IMR-90 (cell line): ENCODE data around the gene CLDN34. TPM values are rescaled to one million over a fixed set of nuclear protein-coding genes. Genes with fewer than 3 reads are reported as not detected.

Source experiments
- ATAC-seq: fragments of 200-7000 bp; cut with Tn5 transposase; 2 replicates; pipeline ENCODE4 v1.9.1; 2020; ENCODE audit warnings: low read depth, mild to moderate bottlenecking, moderate library complexity
- BruUV-seq: library from RNA; stranded (reverse); fragments of 400-500 nt; replicated peaks from 2 replicates; lab custom pipeline; 2021; lab: Mats Ljungman, UMichigan
- CTCF ChIA-PET: fragments of 300-600 bp; formaldehyde crosslinking; extraction: SDS; loops from one replicate; lab custom pipeline; 2021; ENCODE audit warnings: antibody characterized with exemption; lab: Yijun Ruan, JAX
- POLR2A ChIA-PET: fragments of 300-600 bp; sonication (Branson Sonifier 250); formaldehyde crosslinking; loops from one replicate; lab custom pipeline; 2022; ENCODE audit warnings: antibody characterized with exemption; ENCODE audit not compliant: unreplicated experiment; lab: Charles Lee
- DNase-seq: peaks from one replicate; pipeline ENCODE4 v3.0.0; 2013
- H2AFZ ChIP-seq: replicated peaks from 2 replicates; pipeline ENCODE3; 2013; ENCODE audit warnings: low read length, mild to moderate bottlenecking; ENCODE audit not compliant: poor library complexity
- H2AK5ac ChIP-seq: 2 replicates; pipeline ENCODE4 v1.6.1; 2013; ENCODE audit warnings: low read depth, low read length, inconsistent platforms
- H2AK9ac ChIP-seq: replicated peaks from 2 replicates; pipeline ENCODE3; 2013; ENCODE audit warnings: mild to moderate bottlenecking, low read depth, low read length, moderate library complexity; ENCODE audit not compliant: poor library complexity
- H2BK120ac ChIP-seq: 2 replicates; pipeline ENCODE4 v1.6.1; 2013; ENCODE audit warnings: low read depth, low read length, inconsistent platforms
- H2BK15ac ChIP-seq: 3 replicates; pipeline ENCODE4 v1.6.1; 2013; ENCODE audit warnings: low read depth, low read length, inconsistent platforms
- H2BK20ac ChIP-seq: 2 replicates; pipeline ENCODE4 v1.6.1; 2013; ENCODE audit warnings: low read depth, mild to moderate bottlenecking, inconsistent platforms, low read length, moderate library complexity
- H2BK5ac ChIP-seq: 2 replicates; pipeline ENCODE4 v1.6.1; 2013; ENCODE audit warnings: mild to moderate bottlenecking, low read depth, low read length, inconsistent platforms; ENCODE audit not compliant: poor library complexity, severe bottlenecking
- H3K14ac ChIP-seq: replicated peaks from 2 replicates; pipeline ENCODE4 v1.6.1; 2013; ENCODE audit warnings: low read depth, low read length, inconsistent platforms
- H3K18ac ChIP-seq: 2 replicates; pipeline ENCODE4 v1.6.1; 2013; ENCODE audit warnings: low read depth, low read length, control low read depth
- H3K23ac ChIP-seq: 2 replicates; pipeline ENCODE4 v1.6.1; 2013; ENCODE audit warnings: low read depth, low read length, inconsistent platforms
- H3K27ac ChIP-seq: 2 replicates; pipeline ENCODE4 v1.5.1; 2013; ENCODE audit warnings: mild to moderate bottlenecking, control low read depth, low read length; ENCODE audit not compliant: insufficient read depth
- H3K27me3 ChIP-seq: 2 replicates; pipeline ENCODE4 v1.6.1; 2013; ENCODE audit warnings: low read length; ENCODE audit not compliant: control insufficient read depth, insufficient read depth
- H3K36me3 ChIP-seq: 2 replicates; pipeline ENCODE4 v1.6.1; 2013; ENCODE audit warnings: low read length, mixed read lengths; ENCODE audit not compliant: control insufficient read depth, insufficient read depth
- H3K4ac ChIP-seq: 2 replicates; pipeline ENCODE4 v1.6.1; 2013; ENCODE audit warnings: low read depth, low read length, inconsistent platforms
- H3K4me1 ChIP-seq: 2 replicates; pipeline ENCODE4 v1.6.1; 2013; ENCODE audit warnings: low read length, mixed read lengths; ENCODE audit not compliant: control insufficient read depth, insufficient read depth
- H3K4me2 ChIP-seq: 2 replicates; pipeline ENCODE4 v1.6.1; 2013; ENCODE audit warnings: low read depth, mild to moderate bottlenecking, control low read depth, low read length, moderate library complexity
- H3K4me3 ChIP-seq: 2 replicates; pipeline ENCODE4 v1.5.1; 2013; ENCODE audit warnings: low read depth, mild to moderate bottlenecking, control low read depth, low read length, moderate library complexity; ENCODE audit not compliant: insufficient read depth
- H3K56ac ChIP-seq: 2 replicates; pipeline ENCODE4 v1.6.1; 2013; ENCODE audit warnings: low read length, inconsistent platforms; ENCODE audit not compliant: insufficient read depth; ENCODE audit errors: extremely low read depth
- H3K79me1 ChIP-seq, 2 experiments: 2 replicates each; pipeline ENCODE4 v1.6.1; 2013; ENCODE audit warnings: low read length in 2 of 2, inconsistent platforms in 1 of 2, low read depth in 1 of 2
- H3K9ac ChIP-seq: 2 replicates; pipeline ENCODE4 v1.6.1; 2013; ENCODE audit warnings: low read depth, low read length, control low read depth
- H3K9me1 ChIP-seq: 2 replicates; pipeline ENCODE4 v1.6.1; 2013; ENCODE audit warnings: low read length, inconsistent platforms; ENCODE audit not compliant: insufficient read depth
- H3K9me3 ChIP-seq: 2 replicates; pipeline ENCODE4 v1.6.1; 2013; ENCODE audit warnings: low read length; ENCODE audit not compliant: control insufficient read depth, insufficient read depth
- H4K20me1 ChIP-seq: 2 replicates; pipeline ENCODE4 v1.6.1; 2013; ENCODE audit warnings: low read length, inconsistent platforms; ENCODE audit not compliant: insufficient read depth
- H4K5ac ChIP-seq: 2 replicates; pipeline ENCODE4 v1.6.1; 2013; ENCODE audit warnings: mild to moderate bottlenecking, low read depth, low read length, control low read depth
- H4K8ac ChIP-seq, 2 experiments: 2 replicates each; pipeline ENCODE4 v1.6.1; 2013; ENCODE audit warnings: low read depth in 2 of 2, low read length in 2 of 2, control low read depth in 1 of 2, inconsistent platforms in 1 of 2
- H4K91ac ChIP-seq: 2 replicates; pipeline ENCODE4 v1.6.1; 2013; ENCODE audit warnings: low read depth, low read length, inconsistent platforms; ENCODE audit not compliant: insufficient read depth
- CHD1 ChIP-seq: IDR thresholded peaks from 2 replicates; pipeline ENCODE4 v1.6.1; 2012; ENCODE audit warnings: low read depth, low read length, improper control_type of control experiment
- POLR2A ChIP-seq: IDR thresholded peaks from 2 replicates; pipeline ENCODE4 v1.6.1; 2012; ENCODE audit warnings: mild to moderate bottlenecking, low read depth, low read length
- RFX5 ChIP-seq: IDR thresholded peaks from 2 replicates; pipeline ENCODE4 v1.8.0; 2012; ENCODE audit warnings: low read depth, mild to moderate bottlenecking, low read length, moderate library complexity
- WGBS, 2 experiments: methylation state at CpG; one replicate each; pipeline versions ENCODE4 v1.1.5 to v1.1.7; 2013; ENCODE audit warnings: missing lambda C conversion rate in 2 of 2; ENCODE audit not compliant: insufficient read length in 1 of 2; ENCODE audit errors: extremely low coverage in 2 of 2; 5-methylcytosine and 5-hydroxymethylcytosine counted together
- dilution Hi-C: fragments of 300-500 bp; cut with HindIII; formaldehyde crosslinking; loops from one replicate; pipeline ENCODE4 v1.14.3; 2018; ENCODE audit warnings: low sequenced_read_pairs; ENCODE audit not compliant: unreplicated experiment
- in situ Hi-C: fragments of 300-500 bp; cut with MboI; formaldehyde crosslinking; loops from 3 replicates; pipeline ENCODE4 v1.14.3; 2019; ENCODE audit warnings: low sequenced_read_pairs, inconsistent platforms, mixed read lengths
- intact Hi-C: fragments of 100-400 bp; cut with micrococcal nuclease; formaldehyde crosslinking; loops from 2 replicates; pipeline ENCODE4 v1.10.0; 2022
- polyA plus RNA-seq, 3 experiments: library from polyadenylated mRNA; depleted of rRNA; stranded (reverse); fragments of >200 nt; gene quantifications; 2 replicates each; pipeline ENCODE4 v1.2.3, GENCODE V29; 2012; ENCODE audit warnings: low replicate concordance in 1 of 3
- total RNA-seq: library from RNA; depleted of rRNA; stranded (reverse); fragments of >200 nt; gene quantifications from 2 replicates; pipeline ENCODE4 v1.2.3, GENCODE V29; 2012
- TF ChIP-seq, protein P1 (sequence below): conservative IDR thresholded peaks from 2 replicates; pipeline ENCODE4 v1.5.1; 2012; ENCODE audit warnings: mild to moderate bottlenecking, low read depth, low read length, improper control_type of control experiment

CLDN34 gene
- total and polyA plus RNA-seq, 2 of the 4 experiments (the other 2 are of a cell fraction), result 0.14 TPM; not detected in 1

GRCh38 chrX:10015723-10016518, 48.8 kb downstream of the CLDN34 start:
- 0 out of 2 replicates have a peak overlapping the region, but pooled peaks have one; percentile 17 for H3K56ac ChIP-seq
- peak overlapping the region; percentile 16; the same call in 1 of the 2 replicates for H3K18ac ChIP-seq
- dilution Hi-C loops (no loop called here), in situ Hi-C loops (no loop called here), intact Hi-C loops (loop anchor here (2.0 to 5.0 kb wide), 2 partner anchors 67 to 101 kb away; no protein-coding TSS in a partner anchor)
- POLR2A ChIA-PET, result no interaction called here
- H4K20me1 ChIP-seq, result no peaks in the 10 kb centered on the region
- H3K27ac ChIP-seq, result peak overlapping the region; percentile 82
- no peaks in the 10 kb centered on the region for H3K27me3 ChIP-seq
- no peaks in the 10 kb centered on the region for H3K9me3 ChIP-seq
- H3K23ac ChIP-seq, result 0 out of 2 replicates have a peak overlapping the region, but pooled peaks have one; percentile 29
- 37% methylated on average over 32 of the region's 87 CpGs; no CpG with 5 or more reads in 1 of the 2 experiments for WGBS, 2 experiments
- TF ChIP-seq, protein P1, sequence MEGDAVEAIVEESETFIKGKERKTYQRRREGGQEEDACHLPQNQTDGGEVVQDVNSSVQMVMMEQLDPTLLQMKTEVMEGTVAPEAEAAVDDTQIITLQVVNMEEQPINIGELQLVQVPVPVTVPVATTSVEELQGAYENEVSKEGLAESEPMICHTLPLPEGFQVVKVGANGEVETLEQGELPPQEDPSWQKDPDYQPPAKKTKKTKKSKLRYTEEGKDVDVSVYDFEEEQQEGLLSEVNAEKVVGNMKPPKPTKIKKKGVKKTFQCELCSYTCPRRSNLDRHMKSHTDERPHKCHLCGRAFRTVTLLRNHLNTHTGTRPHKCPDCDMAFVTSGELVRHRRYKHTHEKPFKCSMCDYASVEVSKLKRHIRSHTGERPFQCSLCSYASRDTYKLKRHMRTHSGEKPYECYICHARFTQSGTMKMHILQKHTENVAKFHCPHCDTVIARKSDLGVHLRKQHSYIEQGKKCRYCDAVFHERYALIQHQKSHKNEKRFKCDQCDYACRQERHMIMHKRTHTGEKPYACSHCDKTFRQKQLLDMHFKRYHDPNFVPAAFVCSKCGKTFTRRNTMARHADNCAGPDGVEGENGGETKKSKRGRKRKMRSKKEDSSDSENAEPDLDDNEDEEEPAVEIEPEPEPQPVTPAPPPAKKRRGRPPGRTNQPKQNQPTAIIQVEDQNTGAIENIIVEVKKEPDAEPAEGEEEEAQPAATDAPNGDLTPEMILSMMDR, result 0 out of 2 replicates have a peak, but pooled peaks have one; percentile 9
- peak; percentile 76 for TF ChIP-seq POLR2A
- no peak for TF ChIP-seq RFX5
- TF ChIP-seq CHD1, result peak; percentile 60; the same call in 1 of the 2 replicates
- no peak overlapping the region for H2BK20ac ChIP-seq
- peaks cover 0 to 10% of the 10 kb centered on the region in 2 experiments; a peak in 2 of 4 replicates for H3K79me1 ChIP-seq
- peak overlapping the region; percentile 24; the same call in 1 of the 2 replicates for H4K91ac ChIP-seq
- no peak overlapping the region for H2AK5ac ChIP-seq
- BruUV-seq, result no TSS peak
- H3K4me2 ChIP-seq, result peak overlapping the region; percentile 88
- no peak overlapping the region for H2BK15ac ChIP-seq
- peak; percentile 7 for ATAC-seq
- H3K4me1 ChIP-seq, result peaks cover 4% of the 10 kb centered on the region
- no peak overlapping the region; the same call in 1 of the 2 replicates for H4K5ac ChIP-seq
- H3K4me3 ChIP-seq, result peak overlapping the region; percentile 74
- no peak overlapping the region for H2BK120ac ChIP-seq
- peak; percentile 35 for DNase-seq
- no peak overlapping the region; a peak in 1 of 4 replicates for H4K8ac ChIP-seq
- H2AK9ac ChIP-seq, result peak overlapping the region; percentile 77
- peak overlapping the region; percentile 28 for H2BK5ac ChIP-seq
- H2AFZ ChIP-seq, result peak overlapping the region; percentile 68
- 0 out of 2 replicates have a peak overlapping the region, but pooled peaks have one; percentile 48 for H3K14ac ChIP-seq
- CTCF ChIA-PET, result no interaction called here
- H3K9ac ChIP-seq, result peak overlapping the region; percentile 63
- H3K9me1 ChIP-seq, result no peaks in the 10 kb centered on the region
- H3K36me3 ChIP-seq, result no peaks in the 10 kb centered on the region
- H3K4ac ChIP-seq, result peak overlapping the region; percentile 8
